Fibroblast of gingiva (primary cell): ENCODE results near the gene SGPP1.
"Not testable (repeated sequence)": the region's sequence is repeated elsewhere in the genome, so short reads cannot be mapped to it uniquely, and the experiment has no call there.

Experiments
- DNase-seq: peaks from one replicate; pipeline ENCODE4 v3.0.0-alpha.2; 2011; ENCODE audit warnings: low read depth

Gene SGPP1

DNA sequence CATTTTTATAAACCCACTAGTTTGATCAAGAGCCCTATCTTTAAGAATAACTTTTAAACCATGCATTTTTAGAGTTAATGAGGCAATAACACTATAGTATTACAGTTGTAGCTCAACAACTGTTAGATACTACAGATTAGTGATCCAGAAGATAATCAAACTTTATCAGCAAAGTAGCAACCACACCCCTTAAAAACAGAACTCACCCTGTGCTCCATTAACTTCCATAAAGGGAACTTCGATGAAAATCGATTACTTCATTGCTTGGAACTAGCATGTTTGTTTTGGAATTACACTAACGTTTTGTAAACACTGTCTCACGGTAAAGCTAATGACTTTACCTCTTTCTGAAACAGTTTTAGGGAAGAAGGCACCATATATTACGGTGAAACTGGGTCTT is 1.4 kb downstream of the SGPP1 start:
- DNase-seq, result no peak

DNA sequence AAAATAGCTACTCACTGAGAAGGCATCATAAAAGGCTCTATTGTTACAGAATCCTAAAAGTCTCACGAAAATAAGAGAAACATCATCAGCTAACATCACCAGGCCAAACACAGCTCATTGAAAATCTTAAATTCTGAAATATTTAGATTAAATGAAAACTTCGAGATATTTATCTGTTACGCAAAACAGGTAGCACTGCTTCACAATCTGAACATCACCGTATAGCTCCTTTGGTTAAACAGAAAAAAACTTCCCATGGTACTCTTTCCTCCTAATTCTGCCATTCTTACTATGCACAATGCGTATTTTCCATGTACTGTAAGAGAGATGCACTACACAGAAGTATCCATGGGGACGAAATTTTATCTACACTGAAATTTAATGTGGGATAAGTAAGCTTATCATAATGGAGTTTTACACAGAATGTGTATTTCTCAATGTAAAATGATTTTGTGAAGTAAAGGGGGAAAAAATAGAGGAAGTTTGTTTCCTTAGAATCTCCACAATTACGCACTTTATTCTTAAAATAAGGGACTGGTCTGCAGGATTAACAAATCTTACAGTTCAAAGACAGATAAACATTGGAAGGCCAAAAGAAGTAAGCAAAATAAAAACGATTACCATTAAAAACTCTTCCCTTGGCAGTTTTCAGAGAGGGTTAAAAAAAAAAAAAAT is 1.9 kb downstream of the SGPP1 start:
- DNase-seq, result no peak

DNA sequence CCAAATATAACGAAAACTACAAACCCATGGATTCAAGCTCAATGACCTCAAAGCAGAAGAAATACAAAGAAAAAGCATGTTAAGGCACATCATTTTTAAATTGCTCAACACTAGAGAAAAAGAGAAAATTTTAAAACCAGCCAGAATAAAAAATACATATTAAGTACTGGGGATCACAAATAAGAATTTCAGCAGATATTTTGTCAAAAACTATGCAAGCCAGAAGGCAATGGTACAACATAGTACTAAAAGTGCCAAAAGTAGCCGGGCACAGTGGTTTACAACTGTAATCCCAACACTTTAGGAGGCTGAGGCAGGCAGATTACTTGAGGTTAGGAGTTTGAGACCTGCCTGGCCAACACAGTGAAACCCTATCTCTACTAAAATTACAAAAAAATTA is 10.2 kb downstream of the SGPP1 start:
- DNase-seq, result peak; percentile 26

DNA sequence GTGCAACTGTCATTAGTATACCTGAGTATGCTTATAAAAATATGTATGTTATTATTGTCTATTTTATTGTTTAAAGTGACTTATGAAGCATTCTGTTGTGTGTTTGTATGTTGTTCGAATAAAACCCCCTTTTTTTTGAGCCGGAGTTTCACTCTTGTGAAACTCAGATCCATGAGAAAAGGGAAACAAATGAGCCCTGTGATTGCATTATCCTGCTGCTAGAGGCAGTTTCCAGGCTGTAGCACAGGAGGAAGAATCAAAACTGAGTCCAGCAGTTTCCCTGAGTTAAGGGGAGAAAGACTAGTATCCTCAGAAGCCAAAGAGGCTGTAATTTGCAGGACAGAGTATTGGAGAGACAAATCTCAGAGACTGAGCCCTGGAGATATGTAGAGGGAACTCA is 12.5 kb downstream of the SGPP1 start:
- DNase-seq, result no peak

DNA sequence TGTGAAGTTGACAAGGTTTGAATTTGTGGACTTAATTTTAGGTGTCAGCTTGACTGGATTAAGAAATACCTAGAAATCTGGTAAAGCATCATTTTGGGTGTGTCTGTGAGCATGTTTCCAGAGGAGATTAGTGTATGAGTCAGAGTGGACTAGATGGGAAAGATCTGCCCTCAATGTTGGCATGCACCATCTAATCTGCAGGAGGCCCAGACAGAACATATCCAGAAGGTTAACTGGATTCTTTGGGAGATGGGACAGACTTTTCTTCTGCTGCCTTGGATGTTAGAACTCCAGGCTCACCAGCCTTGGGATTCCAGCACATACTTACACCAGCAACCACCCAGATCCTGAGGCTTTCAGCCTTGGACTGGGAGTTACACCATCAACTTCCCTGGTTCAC is 14.1 kb downstream of the SGPP1 start:
- DNase-seq, result peak; percentile 30

DNA sequence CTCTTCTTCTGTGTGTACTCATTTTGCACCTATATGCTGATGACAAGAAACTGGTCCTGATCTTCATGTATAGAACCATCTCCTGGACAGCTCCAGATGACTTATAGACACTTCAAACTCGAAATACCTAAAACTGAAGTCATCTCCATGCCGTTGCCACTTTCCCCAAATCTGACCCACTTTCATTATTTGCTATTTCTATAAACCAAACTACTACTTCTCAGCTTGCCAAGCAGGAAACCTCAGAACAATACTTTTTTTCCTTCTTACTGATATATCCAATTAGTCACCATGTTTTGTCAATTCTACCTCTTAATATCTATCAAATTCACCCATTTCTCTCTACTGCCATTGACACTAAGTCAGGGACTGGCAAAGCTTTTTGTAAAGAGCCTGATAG is 14.8 kb downstream of the SGPP1 start:
- no peak for DNase-seq

DNA sequence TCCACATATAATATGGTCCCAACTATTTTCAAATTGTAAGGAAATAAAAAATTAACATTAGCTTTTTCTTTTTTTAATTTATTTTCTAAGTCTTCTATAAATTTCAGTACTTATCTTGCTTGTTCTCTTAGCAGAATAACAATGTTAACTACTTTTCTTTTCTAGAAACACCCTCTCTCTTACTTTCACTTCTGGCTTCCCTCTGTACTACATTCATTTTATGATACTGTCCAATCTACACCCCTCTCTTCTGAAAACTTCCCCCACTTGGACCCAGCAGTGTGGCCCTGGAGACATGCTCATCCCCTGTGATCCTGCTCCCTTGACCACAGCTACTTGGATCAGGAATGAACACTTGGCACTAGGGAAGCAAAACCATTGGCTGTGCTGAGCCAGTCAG is 15.7 kb downstream of the SGPP1 start:
- DNase-seq, result no peak

DNA sequence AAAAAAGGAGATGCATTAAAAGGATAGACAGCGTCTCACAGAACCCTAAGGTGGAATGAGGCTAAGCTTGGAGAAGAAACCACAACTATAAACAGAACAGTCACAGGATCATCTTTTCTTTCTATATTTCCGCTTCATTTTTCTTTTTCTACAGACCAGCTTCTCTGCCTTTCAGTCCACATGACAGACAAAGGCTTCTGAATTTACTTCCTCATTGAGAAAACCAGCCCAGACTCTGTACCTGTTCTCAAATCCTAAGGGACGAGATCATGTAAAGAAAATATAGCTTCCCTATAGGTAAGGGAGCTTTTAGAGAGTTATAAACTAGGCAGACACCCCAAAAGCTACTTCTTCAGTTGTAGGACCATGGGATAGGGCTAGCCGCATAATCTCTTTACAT is 17.4 kb downstream of the SGPP1 start:
- DNase-seq, result no peak

DNA sequence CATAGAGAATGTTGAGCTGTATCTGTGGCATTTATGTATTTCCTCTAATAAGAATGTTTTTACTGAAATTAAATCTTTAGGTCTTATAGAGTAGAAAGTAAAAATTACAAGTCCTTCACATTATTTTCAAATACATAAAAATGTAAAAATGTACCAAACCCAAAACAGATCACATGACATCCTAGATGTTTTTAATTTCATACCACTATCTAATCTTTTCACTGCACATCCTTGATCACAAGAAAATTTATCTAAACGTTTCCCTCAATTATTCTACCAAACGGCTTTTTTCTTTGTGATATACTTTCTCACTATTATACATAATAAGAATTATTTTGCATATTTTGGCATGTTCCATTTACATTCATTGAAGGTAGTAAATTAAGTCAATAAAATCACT is 18.3 kb downstream of the SGPP1 start:
- DNase-seq, result no peak

DNA sequence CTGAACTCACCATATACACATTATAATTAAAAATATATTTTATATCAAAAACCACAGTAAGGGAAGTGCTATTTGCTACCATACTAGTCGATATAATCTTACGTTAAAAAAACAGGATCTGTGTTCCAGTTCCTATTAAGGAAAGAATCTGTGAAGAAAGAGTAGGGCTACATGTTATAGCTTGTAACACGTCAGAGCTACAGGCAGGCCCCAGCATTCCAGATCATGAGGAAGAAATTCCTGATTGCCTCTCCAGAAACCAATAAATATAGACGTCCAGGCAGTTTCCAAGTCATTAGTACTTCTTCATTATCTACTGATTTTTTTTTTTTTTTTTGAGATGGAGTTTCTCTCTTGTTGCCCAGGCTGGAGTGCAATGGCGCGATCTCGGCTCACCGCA is 20.6 kb downstream of the SGPP1 start:
- no peak for DNase-seq

DNA sequence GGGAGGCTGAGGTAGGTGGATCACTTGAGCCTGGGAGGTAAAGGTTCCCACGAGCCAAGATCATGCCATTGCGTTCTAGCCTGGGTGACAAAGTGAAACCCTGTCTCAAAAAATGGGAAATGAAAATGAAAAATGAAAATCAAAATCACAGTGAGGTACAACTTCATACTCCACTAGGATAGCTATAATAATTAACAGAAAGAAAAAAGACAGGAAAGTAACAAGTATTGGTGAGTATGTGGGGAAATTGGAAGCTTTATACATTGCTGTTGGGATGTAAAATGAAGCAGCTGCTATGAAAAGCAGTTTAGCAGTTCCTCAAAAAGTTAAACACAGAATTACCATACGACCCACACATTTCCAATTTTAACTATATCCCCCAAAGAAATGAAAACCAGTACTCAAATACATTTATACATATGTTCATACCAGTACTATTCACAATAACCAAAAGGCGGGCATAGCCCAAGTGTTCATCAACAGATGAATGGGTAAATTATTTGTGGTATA is 22.2 kb downstream of the SGPP1 start:
- DNase-seq, result no peak

DNA sequence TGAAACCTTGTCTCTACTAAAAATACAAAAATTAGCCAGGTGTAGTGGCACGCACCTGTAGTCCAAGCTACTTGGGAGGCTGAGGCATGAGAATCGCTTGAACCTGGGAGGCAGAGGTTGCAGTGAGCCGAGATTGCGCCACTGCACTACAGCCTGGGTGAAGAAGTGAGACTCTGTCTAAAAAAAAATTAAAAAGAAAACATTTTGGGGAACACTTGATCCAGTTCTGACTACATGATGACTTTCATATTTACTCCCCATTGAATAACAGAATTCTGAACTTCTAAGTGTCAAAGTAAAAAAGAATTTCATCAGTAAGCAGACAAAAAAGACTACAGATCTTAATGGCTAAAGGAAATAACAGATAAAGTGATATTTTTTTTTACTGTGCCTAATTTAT is 25.3 kb downstream of the SGPP1 start:
- DNase-seq, result not testable (repeated sequence)

DNA sequence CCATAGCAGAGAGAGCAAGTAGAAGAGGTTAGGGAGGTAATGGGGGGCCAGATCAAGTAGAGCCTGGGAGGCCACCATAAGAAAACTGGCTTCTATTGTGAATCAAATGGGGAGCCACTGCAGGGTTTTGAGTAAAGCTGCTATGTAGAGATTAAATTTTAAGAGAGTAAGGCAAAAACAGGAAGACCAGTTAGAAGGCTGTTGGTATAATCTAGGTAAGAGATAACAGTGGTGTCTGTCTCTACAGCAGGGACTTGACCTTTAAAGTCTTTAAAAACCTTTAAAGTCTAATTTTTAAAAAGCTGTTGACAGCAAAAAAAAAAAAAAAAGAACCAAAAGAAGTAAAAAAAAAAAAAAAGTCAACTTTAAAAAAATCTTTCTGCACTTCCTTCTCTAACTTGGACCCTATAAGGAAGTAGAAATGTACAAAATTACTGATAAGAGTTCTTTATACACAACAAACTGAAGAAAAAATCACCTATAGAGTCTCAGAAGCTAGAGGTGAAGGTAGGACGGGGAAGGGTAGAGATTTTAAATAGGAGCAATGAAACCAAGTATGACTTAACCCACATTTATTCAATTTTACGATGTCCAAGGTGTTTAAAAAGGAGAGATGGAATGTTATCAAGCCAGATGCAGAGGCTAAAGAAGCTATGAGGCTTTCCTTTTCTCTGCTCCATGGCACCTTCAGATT is 26.1 kb downstream of the SGPP1 start:
- no peak for DNase-seq

DNA sequence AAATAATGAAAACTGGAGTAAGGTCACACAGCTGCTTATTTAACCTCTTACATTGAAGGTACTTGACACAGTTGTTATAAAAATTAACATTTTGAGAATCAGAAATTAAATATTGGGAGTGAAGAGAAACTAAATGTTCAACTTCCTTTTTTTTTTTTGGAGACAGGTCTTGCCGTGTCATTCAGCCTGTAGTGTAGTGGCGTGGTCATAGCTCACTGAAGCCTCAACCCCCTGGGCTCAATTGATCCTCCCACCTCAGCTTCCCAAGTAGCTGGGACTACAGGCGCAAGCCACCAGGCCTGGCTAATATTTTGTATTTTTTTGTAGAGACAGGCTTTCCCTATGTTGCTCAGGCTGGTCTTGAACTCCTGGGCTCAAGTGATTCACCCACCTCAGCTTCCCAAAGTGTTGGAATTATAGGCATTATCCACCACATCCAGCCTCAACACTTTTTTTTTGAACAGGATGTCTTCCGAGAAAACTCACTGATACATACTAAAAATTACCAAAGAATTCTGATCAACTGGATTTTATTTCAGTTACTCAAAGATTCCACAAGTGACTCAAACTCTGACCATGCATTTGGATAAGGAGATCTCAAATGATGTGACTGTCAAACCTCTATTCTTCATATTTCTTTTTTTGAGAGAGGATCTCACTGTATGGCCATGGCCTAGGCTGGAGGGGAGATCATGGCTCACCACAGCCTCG is 35.4 kb downstream of the SGPP1 start:
- DNase-seq, result no peak

DNA sequence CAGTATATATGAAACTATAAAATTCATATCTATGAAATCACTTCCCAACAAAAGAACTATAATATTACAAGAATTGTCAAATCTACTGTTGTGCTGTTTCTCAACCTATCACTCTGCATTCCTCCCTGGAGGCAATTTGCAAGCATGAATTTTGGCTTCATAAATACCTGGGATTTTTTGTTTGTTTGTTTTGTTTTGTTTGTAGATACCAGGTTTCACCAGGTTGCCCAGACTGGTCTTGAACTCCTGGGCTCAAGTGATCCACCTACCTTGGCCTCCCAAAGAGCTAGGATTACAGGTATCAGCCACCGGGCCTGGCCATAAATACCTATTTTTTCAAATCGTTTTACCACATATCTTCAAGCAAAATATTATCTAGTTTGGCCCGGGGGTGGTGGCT is 38.7 kb downstream of the SGPP1 start:
- DNase-seq, result no peak

DNA sequence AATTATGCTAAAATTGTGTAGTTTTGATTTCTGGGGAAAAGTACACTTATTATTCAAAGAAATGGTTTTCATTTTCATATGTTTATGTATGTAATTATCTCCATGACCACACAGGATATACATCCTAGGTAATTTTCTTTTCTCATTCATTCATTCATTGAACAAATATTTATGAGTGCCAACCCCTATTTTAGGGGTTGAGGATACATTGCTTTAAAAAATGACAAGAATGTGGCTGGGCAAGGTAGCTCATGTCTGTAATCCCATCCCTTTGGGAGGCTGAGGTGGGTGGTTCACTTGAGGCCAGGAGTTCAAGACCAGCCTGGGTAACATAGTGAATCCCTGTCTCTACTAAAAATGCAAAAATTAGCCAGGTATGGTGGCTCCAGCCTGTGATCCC is 40.9 kb downstream of the SGPP1 start:
- DNase-seq, result no peak

DNA sequence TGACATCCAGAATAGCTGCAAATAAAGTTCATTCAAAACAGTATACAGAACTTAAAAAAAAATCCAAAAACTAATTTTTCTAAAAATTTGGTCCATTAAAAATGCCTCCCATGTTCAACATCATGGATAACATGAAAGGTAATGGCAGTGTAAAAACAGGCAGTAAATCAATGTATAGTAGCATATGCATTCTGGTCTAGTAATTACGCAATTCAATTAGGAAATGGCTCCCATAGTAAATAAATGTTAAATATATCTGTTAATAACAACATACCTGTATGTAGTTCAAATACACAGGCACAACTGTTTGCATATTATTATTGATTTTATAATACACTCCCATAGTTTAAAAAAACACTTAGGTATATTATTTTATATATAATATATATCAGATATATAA is 42.5 kb downstream of the SGPP1 start:
- no peak for DNase-seq

DNA sequence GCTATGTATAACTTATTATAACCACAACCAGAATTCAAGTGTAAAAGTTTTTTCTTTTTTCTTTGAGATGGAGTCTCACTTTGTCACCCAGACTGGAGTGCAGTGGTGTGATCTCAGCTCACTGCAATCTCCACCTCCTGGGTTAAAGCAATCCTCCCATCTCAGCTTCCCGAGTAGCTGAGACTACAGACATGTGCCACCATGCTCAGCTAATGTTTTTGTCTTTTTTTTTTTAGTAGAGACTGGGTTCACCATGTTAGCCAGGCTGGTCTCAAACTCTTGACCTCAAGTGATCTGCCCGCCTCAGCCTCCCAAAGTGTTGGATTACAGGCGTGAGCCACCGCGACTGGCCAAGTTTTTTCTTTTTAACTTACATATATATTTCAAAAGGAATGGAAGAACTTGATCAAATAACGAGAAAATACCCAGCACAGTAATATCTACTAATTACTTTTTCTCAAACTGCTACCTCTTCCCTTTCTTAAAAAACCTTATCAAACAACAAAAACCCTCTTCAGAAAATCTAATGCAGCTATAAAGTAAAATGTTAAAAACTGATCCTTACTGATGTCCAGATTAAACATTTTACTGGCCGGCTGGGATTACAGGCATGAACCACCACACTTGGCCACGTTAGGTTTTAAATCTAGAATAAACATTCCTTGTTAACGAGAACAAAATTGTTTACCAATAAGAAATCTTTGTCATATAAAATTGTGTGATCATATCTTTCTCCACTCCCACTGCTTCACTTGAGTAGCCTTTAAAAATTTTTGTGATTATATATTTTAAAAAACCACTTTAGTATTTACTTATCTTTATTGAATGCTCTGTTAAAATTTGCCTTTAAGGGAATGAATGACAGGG is 44.9 kb downstream of the SGPP1 start:
- no peak for DNase-seq

DNA sequence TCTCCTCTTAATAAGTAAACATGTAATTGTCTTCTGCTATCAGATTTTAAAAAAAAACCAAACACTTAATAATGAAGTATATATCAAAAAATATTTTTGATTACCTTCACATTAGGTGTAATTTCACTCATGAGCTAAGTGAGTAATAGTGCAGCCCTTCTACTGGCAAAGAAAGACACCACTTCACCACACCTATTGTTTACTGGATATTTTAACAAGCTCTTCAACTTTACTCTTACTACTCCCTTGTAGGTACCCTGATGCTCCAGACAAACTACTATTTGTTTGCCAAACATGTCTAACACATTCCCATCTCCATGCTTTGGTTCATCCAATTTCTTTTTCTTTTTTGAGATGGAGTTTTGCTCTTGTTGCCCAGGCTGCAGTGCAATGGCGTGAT is 49.3 kb downstream of the SGPP1 start:
- no peak for DNase-seq

DNA sequence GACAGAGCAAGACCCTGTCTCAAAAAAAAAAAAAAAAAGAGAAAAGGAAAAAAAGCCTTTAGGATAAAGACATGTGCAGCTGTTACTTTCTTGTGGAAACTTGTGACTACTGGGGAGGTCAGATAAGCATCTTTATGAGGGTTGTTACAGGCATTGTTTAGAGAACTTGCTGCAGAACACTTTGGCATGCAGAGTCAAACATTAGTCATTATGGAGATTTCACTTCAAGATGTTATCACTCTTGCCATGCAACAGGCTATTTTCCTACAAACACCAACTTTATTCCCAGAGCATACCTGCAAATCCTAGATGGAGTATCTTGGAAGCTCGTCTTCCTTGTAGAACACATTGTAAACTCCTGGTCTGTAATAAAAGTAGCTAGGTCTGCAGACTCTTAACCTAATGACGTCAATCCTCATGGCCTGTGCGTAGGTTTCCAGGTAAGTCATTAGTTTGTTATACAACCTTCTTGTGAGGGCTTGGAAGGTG is 49.9 kb downstream of the SGPP1 start:
- DNase-seq, result peak; percentile 12

DNA sequence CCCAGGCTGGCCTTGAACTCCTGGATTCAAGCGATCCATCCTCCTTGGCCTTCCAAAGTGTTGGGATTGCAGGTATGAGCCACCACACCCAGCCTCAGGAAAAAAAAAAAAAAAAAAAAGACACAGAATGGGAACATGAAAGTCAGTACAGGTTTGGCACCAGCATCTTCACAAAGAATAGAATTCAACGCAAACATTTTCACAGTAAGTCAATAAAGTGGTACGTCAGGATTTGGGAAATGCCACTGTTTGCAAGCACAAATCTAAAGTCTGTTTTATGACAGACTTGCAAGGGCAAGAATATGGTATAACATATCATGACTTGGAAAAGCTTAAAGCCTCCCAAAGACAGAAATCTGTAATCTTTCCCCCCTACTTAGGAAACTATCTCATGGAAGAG is 51.2 kb downstream of the SGPP1 start:
- DNase-seq, result no peak

DNA sequence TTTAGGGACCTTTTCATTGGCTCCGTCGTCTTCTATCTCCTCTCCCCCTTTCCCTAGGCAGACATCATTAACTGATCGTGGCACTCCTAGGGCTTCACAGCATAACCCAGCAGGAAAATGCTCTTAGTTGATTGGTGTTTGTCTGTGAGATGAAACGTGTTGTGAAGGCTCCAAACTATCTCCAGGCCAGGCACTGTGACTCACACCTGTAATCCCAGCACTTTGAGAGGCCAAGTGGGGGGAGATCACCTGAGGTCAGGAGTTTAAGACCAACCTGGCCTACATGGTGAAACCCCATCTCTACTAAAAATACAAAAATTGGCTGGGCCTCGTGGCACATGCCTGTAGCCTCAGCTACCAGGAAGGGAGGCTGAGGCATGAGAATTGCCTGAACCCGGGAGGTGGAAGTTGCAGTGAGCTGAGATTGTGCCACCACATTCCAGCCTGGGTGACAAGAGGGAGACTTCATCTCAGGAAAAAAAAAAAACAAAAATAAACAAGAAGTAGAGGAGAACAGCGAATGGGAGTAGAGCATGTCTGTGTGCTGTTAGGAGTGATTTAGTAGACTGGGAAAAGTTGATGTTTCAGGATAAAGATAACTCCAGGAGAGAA is 53.9 kb downstream of the SGPP1 start:
- no peak for DNase-seq
